GM12801 (cell line): ENCODE measurements around the gene GBP7.

Experiments
- TF ChIP-seq, protein P1 (sequence below): IDR thresholded peaks from one replicate; pipeline ENCODE4 v1.5.1; 2011; ENCODE audit warnings: control low read depth; ENCODE audit not compliant: insufficient read length; ENCODE audit errors: extremely low read depth

The GBP7 gene

DNA sequence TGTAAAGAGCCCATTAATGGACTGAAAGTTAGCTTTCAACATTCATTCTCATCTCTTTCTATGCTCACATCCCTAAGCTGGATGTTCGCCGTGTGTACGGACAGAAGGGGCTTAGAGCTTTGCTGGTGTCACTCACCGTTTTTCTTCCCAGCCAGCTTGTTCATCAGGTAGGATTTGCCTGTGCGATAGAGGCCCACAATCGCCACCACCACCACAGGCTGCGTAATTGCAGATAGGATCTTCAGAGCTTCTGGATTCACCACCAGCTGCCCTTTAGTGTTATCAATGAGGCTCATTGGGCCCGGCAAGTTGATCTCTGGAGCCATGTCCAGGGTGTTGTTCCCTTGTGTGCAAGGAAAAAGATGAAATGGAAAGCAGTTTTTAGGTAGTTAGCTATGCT lies 54.2 kb downstream of the GBP7 start:
- TF ChIP-seq, protein P1, sequence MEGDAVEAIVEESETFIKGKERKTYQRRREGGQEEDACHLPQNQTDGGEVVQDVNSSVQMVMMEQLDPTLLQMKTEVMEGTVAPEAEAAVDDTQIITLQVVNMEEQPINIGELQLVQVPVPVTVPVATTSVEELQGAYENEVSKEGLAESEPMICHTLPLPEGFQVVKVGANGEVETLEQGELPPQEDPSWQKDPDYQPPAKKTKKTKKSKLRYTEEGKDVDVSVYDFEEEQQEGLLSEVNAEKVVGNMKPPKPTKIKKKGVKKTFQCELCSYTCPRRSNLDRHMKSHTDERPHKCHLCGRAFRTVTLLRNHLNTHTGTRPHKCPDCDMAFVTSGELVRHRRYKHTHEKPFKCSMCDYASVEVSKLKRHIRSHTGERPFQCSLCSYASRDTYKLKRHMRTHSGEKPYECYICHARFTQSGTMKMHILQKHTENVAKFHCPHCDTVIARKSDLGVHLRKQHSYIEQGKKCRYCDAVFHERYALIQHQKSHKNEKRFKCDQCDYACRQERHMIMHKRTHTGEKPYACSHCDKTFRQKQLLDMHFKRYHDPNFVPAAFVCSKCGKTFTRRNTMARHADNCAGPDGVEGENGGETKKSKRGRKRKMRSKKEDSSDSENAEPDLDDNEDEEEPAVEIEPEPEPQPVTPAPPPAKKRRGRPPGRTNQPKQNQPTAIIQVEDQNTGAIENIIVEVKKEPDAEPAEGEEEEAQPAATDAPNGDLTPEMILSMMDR = no peak

DNA sequence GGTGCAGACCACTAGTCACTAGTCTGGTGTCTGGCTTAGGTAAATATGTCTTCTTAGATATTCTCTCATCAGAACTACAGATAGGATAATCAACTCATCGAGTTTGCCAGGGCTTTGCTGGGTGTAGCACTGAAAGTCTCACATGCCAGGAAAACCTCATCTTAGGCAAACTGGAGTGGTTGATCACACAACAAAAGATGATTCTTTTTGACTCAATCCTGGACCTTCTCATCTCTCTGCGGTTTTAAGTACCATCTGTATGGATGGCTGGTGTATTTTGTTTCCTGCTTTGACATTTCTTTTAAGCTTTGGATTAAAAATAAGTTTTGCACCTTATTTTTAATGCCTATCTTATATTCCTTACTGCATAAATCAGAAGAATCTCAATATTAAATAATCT lies 61.1 kb downstream of the GBP7 start:
- TF ChIP-seq, protein P1 = no peak

DNA sequence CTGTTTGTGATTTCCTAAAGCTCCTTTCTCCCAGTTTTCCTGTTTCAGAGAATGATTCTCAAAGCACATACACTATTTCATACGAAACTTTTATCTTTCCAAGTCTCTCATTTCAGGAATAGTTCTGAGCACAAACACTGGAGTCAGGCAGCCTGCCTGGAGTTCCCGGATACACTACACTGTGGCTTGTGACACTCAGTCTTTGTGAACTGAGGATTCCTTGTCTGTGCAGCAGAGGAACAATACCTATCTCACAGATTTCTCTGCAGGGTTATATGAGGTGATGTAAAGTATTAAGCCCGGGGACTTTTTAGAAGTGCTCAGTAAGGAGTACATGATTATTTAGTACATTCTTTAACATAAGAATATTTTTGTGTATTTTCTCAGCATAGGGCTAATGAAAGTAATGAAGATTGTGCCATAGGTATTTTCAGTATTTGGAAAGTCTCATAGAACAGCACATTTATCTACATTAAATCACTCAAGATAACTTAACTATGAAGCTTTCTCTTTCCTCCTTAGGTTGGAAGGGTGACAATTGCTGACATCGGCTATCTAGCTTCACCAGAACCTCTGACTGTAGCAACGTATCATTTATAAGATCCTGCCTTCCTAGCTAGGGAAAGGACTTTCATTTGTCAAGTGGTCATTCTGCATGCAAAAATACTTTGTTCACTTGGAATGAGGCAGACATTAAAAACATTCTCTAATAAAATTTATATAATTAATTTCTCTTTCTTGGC lies 62.8 kb downstream of the GBP7 start:
- TF ChIP-seq, protein P1 = no peak

DNA sequence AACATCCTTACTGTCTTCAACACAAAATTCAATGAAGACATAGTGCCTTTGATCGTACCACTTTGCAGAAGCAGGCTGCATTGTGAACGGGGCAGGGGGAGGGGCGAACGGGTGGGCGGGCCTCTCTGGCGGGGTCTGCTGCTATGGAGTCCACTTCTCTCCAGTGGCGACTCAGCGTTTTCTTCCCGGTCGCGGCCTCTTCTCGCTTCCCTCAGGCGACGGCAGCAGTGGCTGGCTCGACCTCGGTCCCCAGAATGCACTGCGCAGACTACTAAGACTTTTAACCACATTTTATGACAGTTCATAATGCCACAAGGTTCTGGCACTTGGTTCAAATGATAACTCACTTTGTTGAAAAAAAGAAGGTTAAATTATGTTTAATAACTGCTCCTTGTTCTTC lies 71.1 kb downstream of the GBP7 start:
- TF ChIP-seq, protein P1 = no peak

DNA sequence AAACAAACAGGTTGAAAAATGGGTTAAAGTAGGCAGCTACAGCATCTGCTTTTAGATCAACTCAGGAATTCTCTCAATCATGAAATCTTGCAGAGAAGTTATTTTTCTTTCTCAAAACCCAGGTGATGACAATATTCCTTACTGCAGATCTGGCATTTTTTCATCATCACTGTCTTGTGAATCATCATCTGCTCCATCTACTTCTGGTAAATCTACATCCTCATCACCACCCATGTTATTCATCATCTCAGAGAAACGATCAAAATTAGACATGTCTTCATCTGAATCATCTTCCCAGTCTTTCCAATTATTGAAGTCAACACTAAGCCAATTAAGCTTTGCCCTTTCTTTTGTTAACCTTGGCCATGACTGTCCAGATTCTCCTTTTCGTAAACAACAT lies 71.7 kb downstream of the GBP7 start:
- TF ChIP-seq, protein P1 = no peak

DNA sequence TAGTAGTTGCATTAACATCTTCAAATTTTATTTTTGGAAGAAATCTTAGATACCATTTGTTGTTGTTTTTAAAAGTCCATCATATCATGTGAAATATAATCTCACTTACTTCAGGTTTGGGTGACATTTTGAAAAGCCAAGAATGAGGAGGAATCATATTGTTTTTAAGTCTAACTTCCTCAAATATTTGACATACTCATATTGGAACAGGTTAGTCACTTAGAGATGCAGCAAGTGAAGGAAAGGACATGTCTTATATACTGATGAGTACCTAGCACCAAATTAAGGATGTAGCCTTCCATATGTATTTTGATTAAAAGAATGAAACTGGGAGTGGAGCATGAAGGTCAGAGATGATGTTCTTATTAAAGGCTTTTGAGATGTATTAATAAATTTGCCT lies 73.8 kb downstream of the GBP7 start:
- TF ChIP-seq, protein P1 = no peak

DNA sequence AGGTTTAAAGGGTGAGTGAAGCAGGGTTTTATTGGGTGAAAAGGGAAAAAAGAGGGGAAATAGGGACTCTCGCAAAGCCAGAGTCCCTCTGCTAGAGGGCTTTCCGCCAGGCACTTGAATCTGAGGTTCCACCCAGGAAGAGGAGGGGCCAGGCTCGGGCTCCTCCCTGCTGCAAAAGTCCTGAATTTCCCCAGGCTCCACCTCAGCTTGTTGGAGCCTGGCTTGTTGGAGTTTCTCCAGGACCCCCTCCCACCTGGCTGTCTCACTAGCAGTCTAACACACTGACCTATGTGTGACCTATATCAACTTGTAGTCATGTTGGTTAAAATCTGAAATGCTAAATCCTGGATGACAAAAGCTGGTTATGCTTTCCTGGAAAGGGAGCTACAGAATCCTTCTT lies 75.4 kb downstream of the GBP7 start:
- TF ChIP-seq, protein P1 = no peak

DNA sequence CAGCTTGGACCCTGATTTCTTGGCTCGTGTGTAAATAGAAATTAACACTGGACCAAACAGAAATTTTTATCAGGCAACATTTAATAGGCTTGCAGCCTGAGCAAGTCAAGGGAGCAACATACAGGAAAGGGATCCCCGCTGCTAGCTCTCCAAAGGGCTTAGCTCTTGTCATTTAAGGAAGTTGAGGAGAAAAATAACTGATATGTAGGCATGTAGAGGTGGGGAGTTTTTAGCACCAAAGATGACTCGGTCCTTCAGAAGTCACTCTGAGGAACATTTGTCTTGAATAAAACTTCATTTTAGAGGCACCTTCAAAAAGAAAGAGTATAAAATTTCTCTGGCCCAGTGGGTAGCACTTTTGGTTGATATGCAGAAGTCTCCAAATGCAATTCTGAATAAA lies 76.9 kb downstream of the GBP7 start:
- TF ChIP-seq, protein P1 = no peak
